T-cell (primary cell): Measurements from ENCODE around the gene CDH13. TPM values are rescaled to one million over a fixed set of nuclear protein-coding genes. Genes with fewer than 3 reads are reported as not detected.

Experiments used
- ATAC-seq, 4 experiments: fragments of 200-7000 bp in 3 of 4; fragments of 150-1000 bp in 1 of 4; cut with Tn5 transposase; replicated peaks in 1 of 4; 1 replicate in 3 of 4; 2 replicates in 1 of 4; pipeline ENCODE4 v1.10.0; 2021; ENCODE audit warnings: moderate library complexity in 3 of 4, mild to moderate bottlenecking in 2 of 4, moderate number of reproducible peaks in 1 of 4
- CTCF ChIA-PET, 2 donors: fragments of 300-600 bp; sonication (Branson Sonifier 250); formaldehyde crosslinking; loops; one replicate each; lab custom pipeline; 2022; ENCODE audit warnings: antibody characterized with exemption in 2 of 2; lab: Charles Lee
- POLR2A ChIA-PET, 2 donors: fragments of 300-600 bp; sonication (Branson Sonifier 250); formaldehyde crosslinking; loops; one replicate each; lab custom pipeline; 2022; ENCODE audit warnings: antibody characterized with exemption in 2 of 2; lab: Charles Lee
- DNase-seq, 35 experiments: peaks; one replicate each; pipeline versions ENCODE4 v3.0.0 to v3.0.0-alpha.2; 2013 to 2023
- H3K27ac ChIP-seq: one replicate; pipeline ENCODE4 v1.5.1; 2013; ENCODE audit warnings: low read length
- H3K27me3 ChIP-seq, 2 experiments: replicated peaks in 1 of 2; 1 replicate in 1 of 2; 2 replicates in 1 of 2; pipeline versions ENCODE4 v1.6.1 to v1.7.0; 2013; ENCODE audit warnings: low read length in 1 of 2, mixed read lengths in 1 of 2; ENCODE audit not compliant: control insufficient read depth in 2 of 2, insufficient read depth in 2 of 2; ENCODE audit errors: extremely low read depth in 1 of 2
- H3K36me3 ChIP-seq, 2 donors: 1 replicate in 1 of 2; 2 replicates in 1 of 2; pipeline versions ENCODE4 v1.6.1 to v1.7.0; 2013; ENCODE audit warnings: low read length in 1 of 2; ENCODE audit not compliant: control insufficient read depth in 2 of 2, insufficient read depth in 1 of 2; ENCODE audit errors: extremely low read depth in 1 of 2
- H3K4me1 ChIP-seq, 2 experiments: 1 replicate in 1 of 2; 2 replicates in 1 of 2; pipeline versions ENCODE4 v1.6.1 to v1.7.0; 2013; ENCODE audit warnings: low read length in 2 of 2, mixed read lengths in 1 of 2; ENCODE audit not compliant: insufficient read depth in 2 of 2, control insufficient read depth in 1 of 2; ENCODE audit errors: extremely low read depth in 1 of 2
- H3K4me3 ChIP-seq, 2 donors: 1 replicate in 1 of 2; 2 replicates in 1 of 2; pipeline versions ENCODE4 v1.5.1 to v1.7.0; 2013; ENCODE audit warnings: mild to moderate bottlenecking in 2 of 2, low read length in 1 of 2, moderate library complexity in 1 of 2; ENCODE audit not compliant: control insufficient read depth in 1 of 2; ENCODE audit errors: extremely low read depth in 1 of 2
- H3K9me3 ChIP-seq: 2 replicates; pipeline ENCODE4 v1.7.0; 2013
- H3K27ac Mint-ChIP-seq, 2 donors: one replicate each; pipeline ENCODE4 v1.8.0; 2020 to 2021; ENCODE audit warnings: mild to moderate bottlenecking in 2 of 2, mixed read lengths in 2 of 2
- H3K27me3 Mint-ChIP-seq, 2 donors: one replicate each; pipeline ENCODE4 v1.8.0; 2021 to 2022; ENCODE audit warnings: mixed read lengths in 2 of 2
- H3K36me3 Mint-ChIP-seq: one replicate; pipeline ENCODE4 v1.8.0; 2021; ENCODE audit warnings: mixed read lengths
- H3K4me1 Mint-ChIP-seq, 3 donors: one replicate each; pipeline ENCODE4 v1.8.0; 2020 to 2022; ENCODE audit warnings: mixed read lengths in 3 of 3, mild to moderate bottlenecking in 1 of 3
- H3K4me3 Mint-ChIP-seq, 3 donors: one replicate each; pipeline ENCODE4 v1.8.0; 2020 to 2022; ENCODE audit warnings: mild to moderate bottlenecking in 3 of 3, mixed read lengths in 3 of 3, moderate library complexity in 3 of 3
- H3K9me3 Mint-ChIP-seq, 3 donors: one replicate each; pipeline ENCODE4 v1.8.0; 2020 to 2022; ENCODE audit warnings: mixed read lengths in 3 of 3
- WGBS: methylation state at CpG from one replicate; pipeline ENCODE4 v1.1.5; 2013; ENCODE audit warnings: missing lambda C conversion rate; ENCODE audit not compliant: insufficient coverage; 5-methylcytosine and 5-hydroxymethylcytosine counted together
- total RNA-seq, 35 experiments: library from RNA in 6 of 35; stranded (reverse) in 6 of 35; fragments of 120-200 nt in 1 of 35; gene quantifications; one replicate each; pipeline versions ENCODE4 v1.2.1 to v1.2.4 and lab custom pipeline; 2013 to 2026

CDH13 gene
- total RNA-seq, 5 donors from 2014 or later (not counting 1 experiment from before 2014, with no cell fraction given) = not detected

DNA sequence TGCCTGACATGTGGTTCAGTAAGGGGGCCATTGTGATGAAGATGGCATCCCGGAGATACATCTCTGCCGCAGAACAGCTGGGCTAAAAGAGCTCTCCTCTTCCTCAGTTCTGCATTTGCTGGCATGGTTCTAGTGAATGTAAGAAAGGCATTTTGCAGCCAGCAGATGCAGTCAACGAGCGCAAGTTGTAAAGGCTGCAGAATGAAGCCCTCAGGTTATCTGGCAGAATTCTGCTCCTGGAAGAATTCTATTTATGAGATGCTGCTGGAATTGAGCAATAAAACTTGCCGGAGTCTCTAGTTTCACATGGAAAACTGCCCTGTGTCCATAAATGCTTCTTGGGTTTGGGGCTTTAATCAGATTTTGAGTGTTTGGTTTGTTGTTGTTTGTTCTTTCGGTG lies 1004.2 kb downstream of the CDH13 start:
- Histone ChIP-seq H3K27me3 (no peaks in the 10 kb centered on the region), H3K4me1 (no peaks in the 10 kb centered on the region), H3K4me3 (no peak overlapping the region), H3K9me3 (no peaks in the 10 kb centered on the region), H3K27ac (no peak overlapping the region), H3K36me3 (no peaks in the 10 kb centered on the region)
- WGBS = 91% methylated on average over 6 of the region's 6 CpGs
- peaks cover 0 to under 1% of the 10 kb centered on the region in 2 donors for H3K27me3 Mint-ChIP-seq
- DNase-seq (no peak), ATAC-seq (no peak)
- H3K27ac Mint-ChIP-seq = no peak overlapping the region
- H3K9me3 Mint-ChIP-seq = peaks cover 0 to 7% (median 0%) of the 10 kb centered on the region in 3 donors
- ChIA-PET CTCF (no interaction called here), POLR2A (no interaction called here)
- H3K4me1 Mint-ChIP-seq = no peaks in the 10 kb centered on the region
- H3K4me3 Mint-ChIP-seq = no peak overlapping the region
- H3K36me3 Mint-ChIP-seq = no peaks in the 10 kb centered on the region

DNA sequence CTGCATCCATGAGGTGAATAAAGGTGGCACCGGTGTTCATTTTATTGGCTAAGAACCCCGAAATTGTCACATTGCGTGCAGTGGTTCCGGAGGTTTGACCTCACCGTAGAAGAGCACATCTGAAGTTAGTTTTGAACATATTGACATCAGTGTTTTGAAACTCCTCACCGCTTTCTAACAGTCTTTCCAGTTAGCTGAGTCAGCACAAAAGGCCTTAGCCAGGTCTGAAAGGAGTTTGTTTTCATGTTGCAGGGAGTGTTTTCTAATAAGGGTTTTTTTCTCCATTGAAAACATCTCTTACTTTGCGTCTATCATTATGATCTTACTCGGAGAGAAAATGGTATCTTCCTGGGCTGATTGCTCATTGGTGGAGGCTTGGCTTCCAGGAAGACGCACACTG lies 1006.5 kb downstream of the CDH13 start:
- CTCF ChIA-PET = no interaction called here
- Histone ChIP-seq H3K9me3 (no peaks in the 10 kb centered on the region), H3K4me1 (no peaks in the 10 kb centered on the region), H3K4me3 (no peak overlapping the region), H3K36me3 (no peaks in the 10 kb centered on the region), H3K27me3 (no peaks in the 10 kb centered on the region), H3K27ac (no peak overlapping the region)
- 90% methylated on average over 6 of the region's 9 CpGs for WGBS
- POLR2A ChIA-PET = no interaction called here
- H3K36me3 Mint-ChIP-seq = no peaks in the 10 kb centered on the region
- H3K27me3 Mint-ChIP-seq = peaks cover 2 to 3% of the 10 kb centered on the region in 2 donors
- H3K4me1 Mint-ChIP-seq = no peaks in the 10 kb centered on the region
- peaks cover 0 to 7% (median 4%) of the 10 kb centered on the region in 3 donors for H3K9me3 Mint-ChIP-seq
- DNase-seq (no peak), ATAC-seq (no peak)
- H3K27ac Mint-ChIP-seq = no peak overlapping the region
- no peak overlapping the region for H3K4me3 Mint-ChIP-seq

DNA sequence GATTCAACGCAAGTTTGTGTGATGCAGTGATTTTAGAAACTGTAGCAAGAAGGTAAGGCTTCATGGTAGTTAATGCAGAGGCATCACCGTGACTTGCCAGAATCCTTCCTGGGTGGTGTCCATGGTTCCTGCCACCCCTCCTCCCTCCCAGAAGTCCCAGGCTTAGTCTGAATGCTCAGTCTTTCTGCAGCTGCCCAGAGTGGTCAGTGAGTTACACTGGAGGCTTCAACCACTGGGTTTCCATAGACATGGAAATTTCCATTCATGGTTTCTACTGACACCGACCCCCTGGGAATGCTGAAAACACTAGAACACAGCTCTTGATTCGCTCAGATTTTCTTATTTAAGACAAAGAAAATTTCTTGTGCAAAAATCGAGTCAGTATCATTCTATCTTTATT lies 1021.6 kb downstream of the CDH13 start:
- POLR2A ChIA-PET = no interaction called here
- no peak overlapping the region for H3K4me3 ChIP-seq
- no peaks in the 10 kb centered on the region for H3K9me3 ChIP-seq
- H3K27me3 ChIP-seq = peaks cover 0 to 3% of the 10 kb centered on the region in 2 experiments
- Mint-ChIP-seq H3K4me3 (no peak overlapping the region), H3K27ac (no peak overlapping the region), H3K4me1 (no peaks in the 10 kb centered on the region), H3K27me3 (no peaks in the 10 kb centered on the region), H3K36me3 (no peaks in the 10 kb centered on the region), H3K9me3 (peaks cover 0 to 11% (median 2%) of the 10 kb centered on the region in 3 donors)
- H3K4me1 ChIP-seq = no peaks in the 10 kb centered on the region
- CTCF ChIA-PET = no interaction called here
- no peak for ATAC-seq
- DNase-seq = no peak
- no peak overlapping the region for H3K27ac ChIP-seq
- no peaks in the 10 kb centered on the region for H3K36me3 ChIP-seq
- WGBS = 26% methylated on average over 4 of the region's 5 CpGs

DNA sequence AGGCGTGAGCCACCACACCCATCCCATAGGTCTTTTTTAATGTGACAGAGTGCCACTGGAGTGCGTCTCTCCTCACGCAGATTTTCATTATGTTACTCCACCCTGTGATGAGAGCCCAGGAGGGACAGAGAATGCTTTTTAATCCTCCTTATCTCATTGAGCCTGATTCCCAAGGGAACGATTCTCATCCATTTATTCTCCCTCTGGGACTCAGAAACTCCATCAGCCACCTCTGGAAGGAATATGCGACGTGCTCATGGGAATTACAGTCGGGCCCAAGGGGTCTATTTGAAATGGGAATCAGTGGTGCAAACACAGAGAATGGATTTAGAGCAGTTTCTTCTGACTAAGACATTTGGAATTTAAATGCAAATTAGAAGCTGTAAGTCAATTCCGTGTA lies 1025.1 kb downstream of the CDH13 start:
- Histone ChIP-seq H3K9me3 (no peaks in the 10 kb centered on the region), H3K4me3 (no peak overlapping the region), H3K36me3 (no peaks in the 10 kb centered on the region), H3K27me3 (peaks cover 0 to 3% of the 10 kb centered on the region in 2 experiments), H3K4me1 (no peaks in the 10 kb centered on the region), H3K27ac (no peak overlapping the region)
- CTCF ChIA-PET = no interaction called here
- ATAC-seq = no peak
- H3K27me3 Mint-ChIP-seq = peaks cover 0 to 13% of the 10 kb centered on the region in 2 donors
- no peak overlapping the region for H3K4me3 Mint-ChIP-seq
- no peak overlapping the region for H3K27ac Mint-ChIP-seq
- POLR2A ChIA-PET = no interaction called here
- H3K4me1 Mint-ChIP-seq = no peaks in the 10 kb centered on the region
- no peaks in the 10 kb centered on the region for H3K36me3 Mint-ChIP-seq
- no peak for DNase-seq
- H3K9me3 Mint-ChIP-seq = peaks cover 0 to 3% (median 0%) of the 10 kb centered on the region in 3 donors
- WGBS = 84% methylated on average over 7 of the region's 8 CpGs

DNA sequence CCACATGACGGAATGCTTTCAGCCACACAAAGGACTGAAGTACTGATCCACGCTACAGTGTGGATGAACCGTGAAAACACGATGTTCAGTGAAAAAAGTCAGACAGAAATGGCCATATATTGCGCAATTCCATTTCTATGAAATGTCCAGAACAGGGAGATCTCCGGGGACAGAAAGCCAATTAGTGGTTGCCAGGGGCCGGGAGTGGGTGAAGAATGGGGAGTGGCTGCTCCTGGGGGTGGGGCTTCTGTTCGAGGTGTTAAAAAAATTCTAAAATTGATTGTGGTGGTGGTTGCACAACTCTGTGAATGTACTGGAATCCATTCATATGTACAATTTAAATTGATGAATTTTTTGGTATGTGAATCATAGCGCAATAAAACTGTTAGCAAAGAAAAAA lies 1026.2 kb downstream of the CDH13 start:
- H3K36me3 Mint-ChIP-seq = no peaks in the 10 kb centered on the region

DNA sequence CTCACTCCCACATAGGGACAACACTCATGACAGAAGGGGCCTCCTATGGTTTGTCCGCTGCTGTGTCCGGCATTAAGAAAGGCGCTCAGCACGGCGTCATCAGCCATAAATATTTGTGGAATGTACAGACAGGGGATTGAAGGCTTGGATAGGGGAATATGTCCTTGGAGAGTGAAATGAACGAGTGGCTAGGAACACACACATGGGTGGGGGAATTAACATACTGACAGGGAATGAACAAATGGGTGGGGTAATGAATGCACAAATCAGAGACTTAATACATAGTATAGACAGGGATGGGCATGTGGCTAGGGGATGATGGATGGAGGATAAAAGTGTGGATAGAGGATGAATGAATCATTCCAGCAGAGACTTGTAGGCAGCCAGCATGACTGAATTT lies 1027.0 kb downstream of the CDH13 start:
- Histone ChIP-seq H3K4me1 (no peaks in the 10 kb centered on the region), H3K27me3 (peaks cover 0 to 3% of the 10 kb centered on the region in 2 experiments), H3K27ac (no peak overlapping the region), H3K4me3 (no peak overlapping the region), H3K9me3 (no peaks in the 10 kb centered on the region), H3K36me3 (no peaks in the 10 kb centered on the region)
- no peak overlapping the region for H3K27ac Mint-ChIP-seq
- ATAC-seq (no peak), DNase-seq (no peak)
- H3K4me3 Mint-ChIP-seq = no peak overlapping the region
- H3K36me3 Mint-ChIP-seq = no peaks in the 10 kb centered on the region
- ChIA-PET POLR2A (no interaction called here), CTCF (no interaction called here)
- WGBS = 89% methylated on average over 5 of the region's 6 CpGs
- no peaks in the 10 kb centered on the region for H3K4me1 Mint-ChIP-seq
- H3K9me3 Mint-ChIP-seq = no peaks in the 10 kb centered on the region
- peaks cover 0 to 13% of the 10 kb centered on the region in 2 donors for H3K27me3 Mint-ChIP-seq

More for the DNA sequence above, 1026.2 kb downstream of the CDH13 start:
- 85% methylated on average over 7 of the region's 9 CpGs for WGBS
- Mint-ChIP-seq H3K4me3 (no peak overlapping the region), H3K27ac (no peak overlapping the region), H3K9me3 (no peaks in the 10 kb centered on the region), H3K4me1 (no peaks in the 10 kb centered on the region), H3K27me3 (peaks cover 0 to 13% of the 10 kb centered on the region in 2 donors)
- Histone ChIP-seq H3K4me3 (no peak overlapping the region), H3K4me1 (no peaks in the 10 kb centered on the region), H3K27me3 (peaks cover 0 to 3% of the 10 kb centered on the region in 2 experiments), H3K9me3 (no peaks in the 10 kb centered on the region), H3K27ac (no peak overlapping the region), H3K36me3 (no peaks in the 10 kb centered on the region)
- POLR2A ChIA-PET = no interaction called here
- no peak for DNase-seq
- CTCF ChIA-PET = no interaction called here
- no peak for ATAC-seq

DNA sequence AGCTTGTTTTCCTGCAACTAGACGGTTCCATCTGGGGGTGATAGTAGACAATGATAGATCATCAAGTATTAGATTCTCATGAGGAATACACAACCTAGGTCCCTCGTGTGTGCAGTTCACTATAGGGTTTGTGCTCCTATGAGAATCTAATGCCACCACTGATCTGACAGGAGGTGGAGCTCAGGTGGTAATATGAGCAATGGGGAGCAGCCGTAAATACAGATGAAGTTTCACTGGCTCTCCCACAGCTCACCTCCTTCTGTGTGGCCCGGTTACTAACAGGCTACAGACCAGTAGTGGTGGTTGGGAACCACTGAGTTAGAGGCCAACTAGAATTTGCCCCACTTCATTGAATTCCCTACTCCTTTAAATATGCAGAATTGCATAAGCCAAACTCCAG lies 1033.5 kb downstream of the CDH13 start:
- Histone ChIP-seq H3K4me1 (no peaks in the 10 kb centered on the region), H3K27me3 (no peaks in the 10 kb centered on the region), H3K9me3 (no peaks in the 10 kb centered on the region), H3K36me3 (no peaks in the 10 kb centered on the region), H3K4me3 (no peak overlapping the region), H3K27ac (no peak overlapping the region)
- peaks cover 0 to 8% of the 10 kb centered on the region in 2 donors for H3K27me3 Mint-ChIP-seq
- ChIA-PET POLR2A (no interaction called here), CTCF (no interaction called here)
- H3K4me1 Mint-ChIP-seq = no peaks in the 10 kb centered on the region
- ATAC-seq = no peak
- no peak for DNase-seq
- no peaks in the 10 kb centered on the region for H3K36me3 Mint-ChIP-seq
- no peak overlapping the region for H3K4me3 Mint-ChIP-seq
- WGBS = no CpG with 5 or more reads among the region's 4 CpGs
- H3K27ac Mint-ChIP-seq = no peak overlapping the region
- peaks cover 0 to 9% (median 0%) of the 10 kb centered on the region in 3 donors for H3K9me3 Mint-ChIP-seq
